K562 (cell line): ENCODE data around the gene FAM219B. TPM values are rescaled to one million over a fixed set of nuclear protein-coding genes. Genes with fewer than 3 reads are reported as not detected.

Source experiments
- ARID1B ChIP-seq: fragments of 450-650 bp; IDR thresholded peaks from 2 replicates; pipeline ENCODE4 v1.6.1; 2016; ENCODE audit warnings: antibody characterized with exemption, mild to moderate bottlenecking, inconsistent platforms
- ASH1L ChIP-seq: fragments of 450-650 bp; IDR thresholded peaks from 2 replicates; pipeline ENCODE4 v1.6.1; 2018; ENCODE audit warnings: borderline replicate concordance, mild to moderate bottlenecking, low read depth; ENCODE audit not compliant: partially characterized antibody
- CHD1 ChIP-seq: fragments of 200-600 bp; sonication (generic); IDR thresholded peaks from one replicate; pipeline ENCODE4 v1.6.1; 2012; ENCODE audit warnings: mild to moderate bottlenecking, moderate library complexity, low read length, inconsistent platforms
- HSF4 ChIP-seq: fragments of 250-450 bp; sonication (Bioruptor Pico); IDR thresholded peaks from 2 replicates; pipeline ENCODE4 v2.1.2; 2022; ENCODE audit warnings: mild to moderate bottlenecking, moderate library complexity, borderline replicate concordance
- JUN ChIP-seq, 2 experiments: sonication (generic) in 1 of 2; formaldehyde crosslinking in 1 of 2; IDR thresholded peaks; 2 replicates each; pipeline versions ENCODE4 v1.6.1 to v1.8.0; 2012 to 2022; ENCODE audit warnings: borderline replicate concordance in 2 of 2, mild to moderate bottlenecking in 2 of 2, improper control_type of control experiment in 1 of 2, low read depth in 1 of 2, low read length in 1 of 2, missing genetic modification reagents in 1 of 2
- KDM1A ChIP-seq, 2 experiments: fragments of 450-650 bp; IDR thresholded peaks; 2 replicates each; pipeline ENCODE4 v1.6.1; 2016; ENCODE audit warnings: mild to moderate bottlenecking in 2 of 2
- MBD1 ChIP-seq: fragments of 250-450 bp; sonication (Bioruptor Pico); IDR thresholded peaks from 2 replicates; pipeline ENCODE4 v1.8.0; 2022; ENCODE audit warnings: inconsistent platforms
- MIER1 ChIP-seq: fragments of 450-650 bp; IDR thresholded peaks from 2 replicates; pipeline ENCODE4 v1.6.1; 2016; ENCODE audit warnings: antibody characterized with exemption, mild to moderate bottlenecking, low read depth
- NRF1 ChIP-seq, 2 experiments: fragments of 450-650 bp; IDR thresholded peaks in 1 of 2; conservative IDR thresholded peaks in 1 of 2; 2 replicates each; pipeline ENCODE4 v1.6.1; 2014; ENCODE audit warnings: mild to moderate bottlenecking in 2 of 2
- POLR2AphosphoS2 ChIP-seq: IDR thresholded peaks from 2 replicates; pipeline ENCODE4 v1.6.1; 2012; ENCODE audit warnings: low read length, improper control_type of control experiment
- ZNF398 ChIP-seq: fragments of 250-450 bp; sonication (Bioruptor Pico); IDR thresholded peaks from 2 replicates; pipeline ENCODE4 v1.8.0; 2021; ENCODE audit warnings: moderate library complexity, mild to moderate bottlenecking, inconsistent platforms
- ZNF785 ChIP-seq: fragments of 250-450 bp; sonication (Bioruptor Pico); IDR thresholded peaks from 2 replicates; pipeline ENCODE4 v1.4.0; 2020; ENCODE audit warnings: mild to moderate bottlenecking
- polyA plus RNA-seq, 8 experiments: library from polyadenylated mRNA; depleted of rRNA in 4 of 8; stranded (reverse) in 5 of 8; unstranded in 3 of 8; fragments of >200 nt; fragmentation: Nextera tagmentation in 2 of 8; fragmentation: Illumina TruSeq in 1 of 8; extraction: Ambion mirVana in 2 of 8; extraction: Trizol in 1 of 8; gene quantifications; 2 replicates each; pipeline versions ENCODE4 v1.2.1 to v1.2.3, GENCODE V29; 2011 to 2014; ENCODE audit warnings: inconsistent platforms in 1 of 8, missing spikeins in 1 of 8
- total RNA-seq, 7 experiments: library from RNA; depleted of rRNA in 6 of 7; stranded (reverse); fragments of >200 nt in 6 of 7; fragmentation: Illumina TruSeq in 2 of 7; extraction: Trizol in 2 of 7; gene quantifications; 2 replicates each; pipeline versions ENCODE4 v1.2.1 to v1.2.3, GENCODE V29; 2011 to 2021; ENCODE audit warnings: low replicate concordance in 1 of 7
- TF ChIP-seq, protein P1 (sequence below), 2 experiments: fragments of 450-650 bp in 1 of 2; sonication (generic) in 1 of 2; formaldehyde crosslinking in 1 of 2; IDR thresholded peaks; 2 replicates each; pipeline versions ENCODE4 v1.7.1 to v1.9.0; 2016 to 2022; ENCODE audit warnings: inconsistent platforms in 1 of 2, mild to moderate bottlenecking in 1 of 2, missing genetic modification reagents in 1 of 2

The FAM219B gene
- total and polyA plus RNA-seq, 9 of the 15 experiments (the other 6 are each of a cell fraction or from before 2014, with no cell fraction given): 6.8 to 50.4 (median 29.4) TPM

DNA sequence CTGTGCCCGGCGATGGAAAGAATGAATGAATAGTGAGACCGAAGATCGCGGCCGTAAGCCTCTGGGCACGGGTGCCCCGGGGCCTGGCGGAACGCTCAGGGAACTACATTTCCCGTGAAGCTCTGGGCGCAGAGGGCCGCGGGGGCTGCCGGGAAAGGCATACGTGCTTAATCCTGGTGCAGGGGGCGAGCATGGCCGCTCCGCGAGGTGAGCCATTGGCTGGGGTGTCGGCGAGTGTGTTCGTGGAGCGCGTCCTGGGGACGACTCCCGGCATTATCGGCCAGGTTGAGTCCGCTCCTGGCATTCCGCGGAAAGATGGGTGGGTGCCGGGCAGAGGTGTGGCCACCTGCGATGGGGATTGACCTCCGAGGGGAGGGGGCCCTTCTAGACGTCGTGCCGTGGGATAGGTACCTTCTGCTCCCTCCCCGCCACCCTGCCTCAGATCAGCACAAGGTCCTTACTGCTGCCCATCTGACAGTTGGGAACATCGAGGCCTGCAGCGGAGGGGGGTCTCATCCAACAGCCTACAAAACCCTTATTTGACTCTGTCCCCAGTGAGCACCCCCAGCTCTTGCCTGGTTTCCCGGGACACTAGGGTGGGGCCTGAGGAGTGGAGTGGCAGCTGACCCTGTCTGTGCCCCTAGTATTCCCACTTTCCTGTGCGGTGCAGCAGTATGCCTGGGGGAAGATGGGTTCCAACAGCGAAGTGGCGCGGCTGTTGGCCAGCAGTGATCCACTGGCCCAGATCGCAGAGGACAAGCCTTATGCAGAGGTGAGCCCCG is 16.6 kb downstream of the FAM219B start, which contains the start of gene MPI (continued):
- TF ChIP-seq NRF1 (conservative IDR thresholded peaks at IDR 0.05 in 1 of 2, IDR thresholded peaks at IDR 0.05 in 1 of 2): peak in 1 of 2 experiments; percentile 12; a peak in 1 of 4 replicates
- TF ChIP-seq MIER1: no peak
- no peak for TF ChIP-seq MBD1 (CRISPR knock-in tag)
- TF ChIP-seq ZNF398: no peak
- TF ChIP-seq ASH1L: no peak
- 0 out of 2 replicates have a peak, but pooled peaks have one; percentile 23 for TF ChIP-seq JUN (IDR thresholded peaks at IDR 0.05; ENCODE audit: borderline replicate concordance, low read depth, low read length)
- no peak; the same call in 1 of the 2 replicates for TF ChIP-seq JUN (CRISPR knock-in tag; IDR thresholded peaks at IDR 0.05; ENCODE audit: borderline replicate concordance)
- peak; percentile 49 for TF ChIP-seq CHD1
- TF ChIP-seq KDM1A (IDR thresholded peaks at IDR 0.05): no peak
- no peak for TF ChIP-seq ZNF785
- TF ChIP-seq HSF4: no peak
- TF ChIP-seq ARID1B: no peak
- peak; percentile 56; the same call in 1 of the 2 replicates for TF ChIP-seq POLR2AphosphoS2
- TF ChIP-seq, protein P1, sequence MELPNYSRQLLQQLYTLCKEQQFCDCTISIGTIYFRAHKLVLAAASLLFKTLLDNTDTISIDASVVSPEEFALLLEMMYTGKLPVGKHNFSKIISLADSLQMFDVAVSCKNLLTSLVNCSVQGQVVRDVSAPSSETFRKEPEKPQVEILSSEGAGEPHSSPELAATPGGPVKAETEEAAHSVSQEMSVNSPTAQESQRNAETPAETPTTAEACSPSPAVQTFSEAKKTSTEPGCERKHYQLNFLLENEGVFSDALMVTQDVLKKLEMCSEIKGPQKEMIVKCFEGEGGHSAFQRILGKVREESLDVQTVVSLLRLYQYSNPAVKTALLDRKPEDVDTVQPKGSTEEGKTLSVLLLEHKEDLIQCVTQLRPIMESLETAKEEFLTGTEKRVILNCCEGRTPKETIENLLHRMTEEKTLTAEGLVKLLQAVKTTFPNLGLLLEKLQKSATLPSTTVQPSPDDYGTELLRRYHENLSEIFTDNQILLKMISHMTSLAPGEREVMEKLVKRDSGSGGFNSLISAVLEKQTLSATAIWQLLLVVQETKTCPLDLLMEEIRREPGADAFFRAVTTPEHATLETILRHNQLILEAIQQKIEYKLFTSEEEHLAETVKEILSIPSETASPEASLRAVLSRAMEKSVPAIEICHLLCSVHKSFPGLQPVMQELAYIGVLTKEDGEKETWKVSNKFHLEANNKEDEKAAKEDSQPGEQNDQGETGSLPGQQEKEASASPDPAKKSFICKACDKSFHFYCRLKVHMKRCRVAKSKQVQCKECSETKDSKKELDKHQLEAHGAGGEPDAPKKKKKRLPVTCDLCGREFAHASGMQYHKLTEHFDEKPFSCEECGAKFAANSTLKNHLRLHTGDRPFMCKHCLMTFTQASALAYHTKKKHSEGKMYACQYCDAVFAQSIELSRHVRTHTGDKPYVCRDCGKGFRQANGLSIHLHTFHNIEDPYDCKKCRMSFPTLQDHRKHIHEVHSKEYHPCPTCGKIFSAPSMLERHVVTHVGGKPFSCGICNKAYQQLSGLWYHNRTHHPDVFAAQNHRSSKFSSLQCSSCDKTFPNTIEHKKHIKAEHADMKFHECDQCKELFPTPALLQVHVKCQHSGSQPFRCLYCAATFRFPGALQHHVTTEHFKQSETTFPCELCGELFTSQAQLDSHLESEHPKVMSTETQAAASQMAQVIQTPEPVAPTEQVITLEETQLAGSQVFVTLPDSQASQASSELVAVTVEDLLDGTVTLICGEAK (IDR thresholded peaks at IDR 0.05): no peak; the same call in 1 of the 2 replicates
- TF ChIP-seq, protein P1 (CRISPR knock-in tag; IDR thresholded peaks at IDR 0.05): no peak
